Caco-2 (cell line): Measurements from ENCODE around the gene KRTAP9-7. TPM values are rescaled to one million over a fixed set of nuclear protein-coding genes. Genes with fewer than 3 reads are reported as not detected.
"Not testable (repeated sequence)": the region's sequence is repeated elsewhere in the genome, so short reads cannot be mapped to it uniquely, and the experiment has no call there.

Source experiments
- BruUV-seq: library from RNA; stranded (reverse); fragments of 400-500 nt; replicated peaks from 2 replicates; lab custom pipeline; 2021; lab: Mats Ljungman, UMichigan
- CTCF ChIA-PET: fragments of 300-600 bp; sonication (Branson Sonifier 250); formaldehyde crosslinking; loops from one replicate; lab custom pipeline; 2022; ENCODE audit warnings: antibody characterized with exemption; lab: Charles Lee
- POLR2A ChIA-PET: fragments of 300-600 bp; sonication (Branson Sonifier 250); formaldehyde crosslinking; loops from one replicate; lab custom pipeline; 2022; ENCODE audit warnings: antibody characterized with exemption; lab: Charles Lee
- DNase-seq, 2 experiments: peaks; one replicate each; pipeline versions ENCODE4 v3.0.0 to v3.0.0-alpha.2; 2020 to 2022
- H3K27me3 ChIP-seq: replicated peaks from 2 replicates; pipeline ENCODE4 v1.6.0; 2011; ENCODE audit warnings: low read length; ENCODE audit not compliant: control insufficient read depth, insufficient read depth
- H3K36me3 ChIP-seq: 2 replicates; pipeline ENCODE4 v1.5.1; 2011; ENCODE audit warnings: low read length; ENCODE audit not compliant: control insufficient read depth, insufficient read depth
- H3K4me1 ChIP-seq: fragments of 250-450 bp; sonication (Bioruptor Pico); 2 replicates; pipeline ENCODE4 v1.5.1; 2020; ENCODE audit warnings: mild to moderate bottlenecking
- H3K4me3 ChIP-seq: 2 replicates; pipeline ENCODE4 v1.5.1; 2011; ENCODE audit warnings: low read depth, mild to moderate bottlenecking, control low read depth, low read length
- H3K9me3 ChIP-seq: fragments of 250-450 bp; sonication (Bioruptor Pico); 2 replicates; pipeline ENCODE4 v1.5.1; 2020; ENCODE audit warnings: mild to moderate bottlenecking, moderate library complexity
- H3K27ac Mint-ChIP-seq: one replicate; pipeline ENCODE4 v1.8.0; 2022; ENCODE audit warnings: mixed read lengths; ENCODE audit not compliant: unreplicated experiment
- H3K27me3 Mint-ChIP-seq: one replicate; pipeline ENCODE4 v1.8.0; 2022; ENCODE audit warnings: mixed read lengths; ENCODE audit not compliant: insufficient read depth, unreplicated experiment
- H3K36me3 Mint-ChIP-seq: one replicate; pipeline ENCODE4 v1.8.0; 2022; ENCODE audit warnings: mild to moderate bottlenecking, mixed read lengths; ENCODE audit not compliant: insufficient read depth, unreplicated experiment
- H3K4me1 Mint-ChIP-seq: one replicate; pipeline ENCODE4 v1.8.0; 2022; ENCODE audit warnings: low read depth, mixed read lengths; ENCODE audit not compliant: unreplicated experiment
- H3K4me3 Mint-ChIP-seq: one replicate; pipeline ENCODE4 v1.8.0; 2022; ENCODE audit warnings: mild to moderate bottlenecking, moderate library complexity, mixed read lengths; ENCODE audit not compliant: unreplicated experiment
- H3K9me3 Mint-ChIP-seq: one replicate; pipeline ENCODE4 v1.8.0; 2022; ENCODE audit warnings: mixed read lengths; ENCODE audit not compliant: unreplicated experiment
- intact Hi-C: fragments of 100-400 bp; cut with micrococcal nuclease; formaldehyde crosslinking; loops from one replicate; pipeline ENCODE4 v1.10.0; 2022; ENCODE audit not compliant: unreplicated experiment
- total RNA-seq: library from RNA; stranded (reverse); gene quantifications from 2 replicates; pipeline ENCODE4 v1.2.3, GENCODE V29; 2022
- TF ChIP-seq, protein P1 (sequence below), 2 experiments: fragments of 200-600 bp in 1 of 2; IDR thresholded peaks; 1 replicate in 1 of 2; 2 replicates in 1 of 2; pipeline versions ENCODE4 v1.5.1 to v1.8.0; 2011 to 2022; ENCODE audit warnings: antibody characterized with exemption in 1 of 2, control low read depth in 1 of 2, inconsistent platforms in 1 of 2, low read depth in 1 of 2, low read length in 1 of 2, mild to moderate bottlenecking in 1 of 2, moderate library complexity in 1 of 2; ENCODE audit not compliant: insufficient read depth in 1 of 2, severe bottlenecking in 1 of 2, unreplicated experiment in 1 of 2

KRTAP9-7 gene
- total RNA-seq, 1 experiment from 2014 or later, result not detected

DNA sequence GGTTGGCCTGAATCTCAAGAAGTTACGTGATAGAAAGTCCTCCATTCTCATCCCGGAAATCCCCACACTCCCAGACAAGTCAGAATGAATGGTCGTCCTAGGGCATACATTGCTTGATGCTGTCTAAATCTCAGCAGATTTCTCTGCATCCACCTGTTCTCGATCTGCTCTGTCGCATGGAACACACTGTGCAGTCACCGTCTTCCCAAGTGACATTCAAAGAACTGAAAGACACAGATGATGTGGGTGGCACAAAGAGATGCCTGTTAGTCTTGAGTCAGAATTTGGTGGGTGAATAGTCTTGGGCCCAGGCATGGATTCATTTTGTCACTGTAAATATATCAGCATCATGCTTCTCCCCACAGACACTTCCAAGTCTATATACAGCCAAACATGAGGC lies 43.8 kb upstream of the KRTAP9-7 start:
- TF ChIP-seq, protein P1, sequence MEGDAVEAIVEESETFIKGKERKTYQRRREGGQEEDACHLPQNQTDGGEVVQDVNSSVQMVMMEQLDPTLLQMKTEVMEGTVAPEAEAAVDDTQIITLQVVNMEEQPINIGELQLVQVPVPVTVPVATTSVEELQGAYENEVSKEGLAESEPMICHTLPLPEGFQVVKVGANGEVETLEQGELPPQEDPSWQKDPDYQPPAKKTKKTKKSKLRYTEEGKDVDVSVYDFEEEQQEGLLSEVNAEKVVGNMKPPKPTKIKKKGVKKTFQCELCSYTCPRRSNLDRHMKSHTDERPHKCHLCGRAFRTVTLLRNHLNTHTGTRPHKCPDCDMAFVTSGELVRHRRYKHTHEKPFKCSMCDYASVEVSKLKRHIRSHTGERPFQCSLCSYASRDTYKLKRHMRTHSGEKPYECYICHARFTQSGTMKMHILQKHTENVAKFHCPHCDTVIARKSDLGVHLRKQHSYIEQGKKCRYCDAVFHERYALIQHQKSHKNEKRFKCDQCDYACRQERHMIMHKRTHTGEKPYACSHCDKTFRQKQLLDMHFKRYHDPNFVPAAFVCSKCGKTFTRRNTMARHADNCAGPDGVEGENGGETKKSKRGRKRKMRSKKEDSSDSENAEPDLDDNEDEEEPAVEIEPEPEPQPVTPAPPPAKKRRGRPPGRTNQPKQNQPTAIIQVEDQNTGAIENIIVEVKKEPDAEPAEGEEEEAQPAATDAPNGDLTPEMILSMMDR (IDR thresholded peaks at IDR 0.05; ENCODE audit: insufficient read depth in 1 of 2, low read depth in 1 of 2, low read length in 1 of 2, severe bottlenecking in 1 of 2, unreplicated experiment in 1 of 2), result no peak
- no peaks in the 10 kb centered on the region for H3K9me3 Mint-ChIP-seq
- Histone ChIP-seq H3K4me1 (no peaks in the 10 kb centered on the region), H3K36me3 (no peaks in the 10 kb centered on the region), H3K9me3 (no peaks in the 10 kb centered on the region), H3K4me3 (no peak overlapping the region), H3K27me3 (no peaks in the 10 kb centered on the region)
- no peaks in the 10 kb centered on the region for H3K36me3 Mint-ChIP-seq
- no peak overlapping the region for H3K27ac Mint-ChIP-seq
- no peak for DNase-seq
- POLR2A ChIA-PET, result no interaction called here
- peaks cover 4% of the 10 kb centered on the region for H3K27me3 Mint-ChIP-seq
- intact Hi-C loops, result no loop called here
- no peaks in the 10 kb centered on the region for H3K4me1 Mint-ChIP-seq
- no peak overlapping the region for H3K4me3 Mint-ChIP-seq
- BruUV-seq, result no TSS peak
- CTCF ChIA-PET, result no interaction called here

DNA sequence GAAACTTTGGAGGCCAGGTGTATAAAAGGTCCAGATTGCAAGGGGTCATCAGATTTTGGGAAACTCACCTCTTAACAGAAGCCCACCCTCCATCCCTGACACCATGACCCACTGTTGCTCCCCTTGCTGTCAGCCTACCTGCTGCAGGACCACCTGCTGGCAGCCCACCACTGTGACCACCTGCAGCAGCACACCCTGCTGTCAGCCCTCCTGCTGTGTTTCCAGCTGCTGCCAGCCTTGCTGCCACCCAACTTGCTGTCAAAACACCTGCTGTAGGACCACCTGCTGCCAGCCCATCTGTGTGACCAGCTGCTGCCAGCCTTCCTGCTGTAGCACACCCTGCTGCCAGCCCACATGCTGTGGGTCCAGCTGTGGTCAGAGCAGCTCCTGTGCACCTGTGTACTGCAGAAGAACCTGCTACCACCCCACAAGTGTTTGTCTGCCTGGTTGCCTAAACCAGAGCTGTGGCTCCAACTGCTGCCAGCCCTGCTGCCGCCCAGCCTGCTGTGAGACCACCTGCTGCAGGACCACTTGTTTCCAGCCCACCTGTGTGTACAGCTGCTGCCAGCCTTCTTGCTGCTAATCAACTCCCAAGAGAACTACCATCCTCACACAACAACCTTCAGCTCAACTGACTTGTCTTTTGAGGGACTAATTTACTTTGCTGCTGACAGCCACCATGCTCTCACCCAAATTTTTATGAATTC lies 42.9 kb upstream of the KRTAP9-7 start, which contains the start of gene KRTAP9-3:
Gene KRTAP9-3, plus strand, starts transcription at position 51 of the 707 bp plus-strand sequence. Its CDS starts 53 bp downstream, at position 104.
- CTCF ChIA-PET, DNase-seq, BruUV-seq, H3K27me3 ChIP-seq, intact Hi-C loops, H3K36me3 Mint-ChIP-seq, H3K9me3 Mint-ChIP-seq, H3K36me3 ChIP-seq, H3K4me3 ChIP-seq, H3K27me3 Mint-ChIP-seq, H3K4me1 ChIP-seq, H3K27ac Mint-ChIP-seq, H3K4me1 Mint-ChIP-seq, H3K4me3 Mint-ChIP-seq, H3K9me3 ChIP-seq: not testable (repeated sequence)
- POLR2A ChIA-PET, result interaction anchor here (0.6 kb wide), 1 partner anchor 174 kb away, joined by 6 read pairs; no protein-coding TSS in a partner anchor

DNA sequence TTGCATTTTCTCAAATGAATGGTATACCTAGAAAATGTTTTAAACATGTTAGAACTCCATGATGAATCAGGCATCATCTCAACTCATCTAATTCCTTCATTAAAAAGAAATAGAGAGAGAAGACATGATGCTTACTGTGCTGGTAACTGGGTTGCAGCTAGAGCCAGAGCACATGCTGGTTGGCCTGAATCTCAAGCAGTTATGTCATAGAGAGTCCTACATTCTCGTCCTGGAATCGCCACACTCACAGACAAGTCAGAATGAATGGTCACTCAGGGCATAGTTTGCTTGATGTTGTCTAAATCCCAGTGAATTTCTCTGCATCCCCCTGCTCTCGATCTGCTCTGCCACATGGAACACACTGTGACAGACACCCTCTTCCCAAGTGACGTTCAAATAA lies 38.4 kb upstream of the KRTAP9-7 start:
- intact Hi-C loops, BruUV-seq, H3K27ac Mint-ChIP-seq, H3K27me3 ChIP-seq, POLR2A ChIA-PET, H3K4me3 Mint-ChIP-seq, H3K4me1 Mint-ChIP-seq, H3K36me3 Mint-ChIP-seq, DNase-seq, H3K4me3 ChIP-seq, H3K36me3 ChIP-seq, CTCF ChIA-PET, H3K4me1 ChIP-seq, H3K27me3 Mint-ChIP-seq, H3K9me3 ChIP-seq: not testable (repeated sequence)
- H3K9me3 Mint-ChIP-seq, result peaks cover 10% of the 10 kb centered on the region

DNA sequence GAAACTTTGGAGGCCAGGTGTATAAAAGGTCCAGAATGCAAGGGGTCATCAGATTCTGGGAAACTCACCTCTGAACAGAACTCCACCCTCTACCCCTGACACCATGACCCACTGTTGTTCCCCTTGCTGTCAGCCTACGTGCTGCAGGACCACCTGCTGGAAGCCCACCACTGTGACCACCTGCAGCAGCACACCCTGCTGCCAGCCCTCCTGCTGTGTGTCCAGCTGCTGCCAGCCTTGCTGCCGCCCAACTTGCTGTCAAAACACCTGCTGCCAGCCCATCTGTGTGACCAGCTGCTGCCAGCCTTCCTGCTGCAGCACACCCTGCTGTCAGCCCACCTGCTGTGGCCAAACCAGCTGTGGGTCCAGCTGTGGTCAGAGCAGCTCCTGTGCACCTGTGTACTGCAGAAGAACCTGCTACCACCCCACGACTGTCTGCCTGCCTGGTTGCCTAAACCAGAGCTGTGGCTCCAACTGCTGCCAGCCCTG lies 37.5 kb upstream of the KRTAP9-7 start, which contains the start of gene KRTAP9-8:
Gene KRTAP9-8, plus strand, starts transcription at position 51 of the 489 bp plus-strand sequence. Its CDS starts 53 bp downstream, at position 104.
- H3K4me3 Mint-ChIP-seq, intact Hi-C loops, H3K27me3 ChIP-seq, H3K36me3 ChIP-seq, CTCF ChIA-PET, H3K36me3 Mint-ChIP-seq, H3K27ac Mint-ChIP-seq, H3K9me3 ChIP-seq, H3K4me1 ChIP-seq, DNase-seq, H3K4me1 Mint-ChIP-seq, BruUV-seq, H3K4me3 ChIP-seq, POLR2A ChIA-PET, H3K27me3 Mint-ChIP-seq: not testable (repeated sequence)
- H3K9me3 Mint-ChIP-seq, result peaks cover 19% of the 10 kb centered on the region

DNA sequence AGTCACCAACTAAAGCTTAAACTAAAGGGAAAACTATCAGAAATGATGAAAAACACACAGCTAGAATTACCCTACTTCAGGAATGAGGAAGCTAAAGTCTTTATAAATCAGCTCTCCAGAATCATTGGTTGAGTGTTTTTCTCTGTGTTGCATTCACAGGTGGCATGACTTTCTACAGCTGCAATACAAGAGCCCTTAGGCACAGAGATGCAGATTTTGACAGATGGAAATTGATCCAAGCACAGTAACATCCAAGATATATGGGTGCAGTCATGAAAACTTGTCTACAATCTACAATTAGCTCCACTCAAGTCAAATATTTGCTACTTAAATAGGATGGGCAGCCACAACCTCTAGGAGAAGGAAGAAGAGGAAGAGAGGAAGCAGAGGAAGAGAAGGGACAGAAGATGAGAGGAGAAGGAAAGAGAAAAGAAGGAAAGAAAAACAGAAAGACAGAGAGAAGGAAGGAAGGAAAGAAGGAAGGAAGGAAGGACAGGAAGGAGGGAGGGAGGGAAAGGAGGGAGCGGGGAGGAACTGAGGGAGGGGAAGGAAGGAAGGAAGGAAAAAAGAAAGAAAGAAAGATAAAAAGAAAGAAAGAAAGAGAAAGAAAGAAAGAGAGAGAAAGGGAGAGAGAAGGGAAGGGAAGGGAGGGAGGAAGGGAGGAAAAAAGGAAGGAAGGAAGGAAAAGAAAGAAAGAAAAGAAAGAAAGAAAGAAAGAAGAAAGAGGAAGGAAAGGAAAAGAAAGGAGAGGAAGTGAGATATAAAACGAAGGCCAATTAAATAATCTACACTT lies 28.3 kb upstream of the KRTAP9-7 start:
- CTCF ChIA-PET, result interaction anchor here (0.6 kb wide), 1 partner anchor 441 kb away, joined by 3 read pairs; no protein-coding TSS in a partner anchor
- H3K4me3 Mint-ChIP-seq, intact Hi-C loops, BruUV-seq, POLR2A ChIA-PET, H3K4me1 ChIP-seq, DNase-seq, H3K27me3 ChIP-seq, H3K27ac Mint-ChIP-seq, H3K36me3 Mint-ChIP-seq, H3K27me3 Mint-ChIP-seq, H3K4me3 ChIP-seq, H3K9me3 ChIP-seq, H3K36me3 ChIP-seq, H3K4me1 Mint-ChIP-seq: not testable (repeated sequence)
- H3K9me3 Mint-ChIP-seq, result peaks cover 12% of the 10 kb centered on the region
